MG63 (cell line): Measurements from ENCODE around the gene PIM1. TPM values are rescaled to one million over a fixed set of nuclear protein-coding genes. Genes with fewer than 3 reads are reported as not detected.

ENCODE experiments used
- DNase-seq: peaks from one replicate; pipeline ENCODE4 v3.0.0-alpha.2; 2020
- H3K27me3 ChIP-seq: fragments of 250-450 bp; sonication (Bioruptor Pico); 2 replicates; pipeline ENCODE4 v1.5.1; 2020; ENCODE audit warnings: mild to moderate bottlenecking, moderate library complexity
- H3K36me3 ChIP-seq: fragments of 250-450 bp; sonication (Bioruptor Pico); 2 replicates; pipeline ENCODE4 v1.5.1; 2020; ENCODE audit warnings: mild to moderate bottlenecking, moderate library complexity
- H3K4me3 ChIP-seq: fragments of 250-450 bp; sonication (Bioruptor Pico); 2 replicates; pipeline ENCODE4 v1.5.1; 2020; ENCODE audit warnings: mild to moderate bottlenecking, moderate library complexity
- H3K9me3 ChIP-seq: fragments of 250-450 bp; sonication (Bioruptor Pico); 2 replicates; pipeline ENCODE4 v1.5.1; 2020; ENCODE audit warnings: mild to moderate bottlenecking, moderate library complexity
- total RNA-seq: library from RNA; depleted of rRNA; stranded (reverse); fragments of >200 nt; shearing (Covaris generic); gene quantifications from 2 replicates; pipeline ENCODE4 v1.2.3, GENCODE V29; 2014; ENCODE audit warnings: low replicate concordance

PIM1 gene
- total RNA-seq, 1 experiment from 2014 or later, result 13.0 TPM

DNA sequence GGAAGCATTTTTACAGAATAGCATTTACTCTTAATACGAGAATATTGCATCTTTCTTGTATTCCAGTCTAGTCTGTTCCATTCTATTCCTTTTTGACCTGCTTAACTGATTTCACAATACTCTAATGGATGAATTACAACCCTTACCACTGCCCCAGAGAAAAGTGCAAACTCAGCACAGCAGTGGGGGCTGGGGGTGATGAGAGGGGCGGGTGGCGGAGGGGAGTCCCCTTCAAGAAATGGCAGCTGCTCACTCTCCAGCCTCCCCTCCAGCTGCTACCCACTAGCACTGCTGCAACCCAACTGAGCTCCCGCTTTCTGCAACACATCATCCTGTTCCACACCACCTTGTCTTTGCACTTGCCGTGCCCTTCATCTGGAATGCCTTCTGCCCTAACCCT lies 30.1 kb downstream of the PIM1 start:
- H3K27me3 ChIP-seq, result no peaks in the 10 kb centered on the region
- DNase-seq, result no peak
- no peak overlapping the region for H3K4me3 ChIP-seq
- no peaks in the 10 kb centered on the region for H3K9me3 ChIP-seq
- no peaks in the 10 kb centered on the region for H3K36me3 ChIP-seq

DNA sequence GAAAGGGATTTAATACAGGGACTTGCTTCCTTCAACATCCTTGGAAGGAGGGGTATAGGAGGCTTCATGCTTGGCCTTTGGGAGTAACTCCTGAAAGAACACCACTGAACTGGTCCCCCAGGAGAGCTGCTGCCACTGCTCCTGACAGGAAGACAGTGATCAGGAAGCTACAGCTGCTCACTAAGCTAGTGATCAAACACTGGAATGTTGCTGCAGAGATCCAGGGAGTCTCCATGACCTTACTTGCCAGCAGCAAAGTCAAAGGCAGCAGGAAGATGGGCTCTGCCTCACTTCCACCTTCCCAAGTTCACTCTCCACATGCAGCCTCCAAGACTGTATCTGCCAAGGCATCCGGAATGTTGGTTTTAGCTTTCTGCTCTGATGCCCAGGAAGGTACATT lies 31.8 kb downstream of the PIM1 start:
- no peak for DNase-seq
- no peaks in the 10 kb centered on the region for H3K9me3 ChIP-seq
- H3K36me3 ChIP-seq, result no peaks in the 10 kb centered on the region
- H3K27me3 ChIP-seq, result no peaks in the 10 kb centered on the region
- no peak overlapping the region for H3K4me3 ChIP-seq

DNA sequence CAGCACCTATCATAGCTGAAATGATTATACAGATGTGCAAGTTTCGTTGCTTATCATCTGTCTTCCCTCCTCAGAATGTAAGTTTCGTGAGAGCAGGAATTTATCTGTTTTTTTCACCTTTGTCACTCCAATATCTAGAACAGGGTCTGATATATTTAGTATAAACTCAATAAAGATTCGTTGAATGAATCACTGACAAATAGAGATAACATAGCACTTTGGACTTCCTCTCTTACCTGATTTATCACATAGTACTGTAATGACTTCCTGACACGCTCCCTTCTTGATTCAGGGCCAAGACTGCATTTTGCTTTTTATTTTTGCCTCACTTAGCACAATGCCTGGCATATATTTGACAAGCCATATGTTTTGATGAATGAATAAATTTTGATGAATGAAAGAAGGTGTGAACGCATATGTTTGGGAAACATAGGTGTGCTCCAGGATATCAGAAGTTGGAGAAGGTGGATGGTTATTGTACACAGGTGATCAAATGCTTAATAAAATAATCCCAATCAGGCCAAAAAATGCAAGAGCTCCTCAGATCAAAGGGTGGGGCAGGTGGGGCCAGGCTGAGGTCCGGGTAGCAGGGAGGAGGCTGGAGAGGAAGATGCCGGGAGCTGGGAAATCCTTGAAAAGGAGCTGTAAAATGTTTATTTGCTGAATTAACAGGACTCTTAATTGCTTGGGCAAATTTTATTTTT lies 33.0 kb downstream of the PIM1 start:
- no peaks in the 10 kb centered on the region for H3K27me3 ChIP-seq
- DNase-seq, result no peak
- H3K4me3 ChIP-seq, result no peak overlapping the region
- no peaks in the 10 kb centered on the region for H3K9me3 ChIP-seq
- no peaks in the 10 kb centered on the region for H3K36me3 ChIP-seq

DNA sequence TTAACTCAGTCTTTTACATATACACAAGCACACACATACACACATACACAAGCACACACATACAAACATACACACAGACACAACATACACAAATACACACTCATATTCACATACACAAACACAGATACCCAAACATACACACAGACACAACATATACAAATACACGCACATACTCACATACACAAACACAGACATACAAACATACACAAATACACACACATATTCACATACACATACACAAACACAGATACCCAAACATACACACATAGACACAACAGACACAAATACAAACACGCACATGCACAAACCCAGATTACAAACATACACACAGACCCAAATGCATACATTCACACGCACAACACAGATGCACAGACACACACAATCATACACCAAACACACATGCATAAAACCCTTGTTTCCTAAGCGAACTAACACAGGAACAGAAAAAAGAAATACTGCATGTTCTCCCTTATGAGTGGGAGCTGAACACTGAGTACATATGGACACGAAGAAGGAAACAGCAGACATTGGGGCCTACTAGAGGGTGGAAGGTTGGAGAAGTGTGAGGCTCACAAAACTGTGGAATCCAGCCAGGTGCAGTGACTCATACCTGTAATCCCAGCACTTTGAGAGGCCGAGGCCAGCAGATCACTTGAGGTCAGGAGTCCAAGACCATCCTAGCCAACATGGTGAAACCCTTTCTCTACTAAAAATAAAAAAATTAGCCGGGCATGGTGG lies 34.2 kb downstream of the PIM1 start:
- H3K36me3 ChIP-seq, result no peaks in the 10 kb centered on the region
- DNase-seq, result peak; percentile 83
- H3K9me3 ChIP-seq, result no peaks in the 10 kb centered on the region
- no peaks in the 10 kb centered on the region for H3K27me3 ChIP-seq
- H3K4me3 ChIP-seq, result no peak overlapping the region

DNA sequence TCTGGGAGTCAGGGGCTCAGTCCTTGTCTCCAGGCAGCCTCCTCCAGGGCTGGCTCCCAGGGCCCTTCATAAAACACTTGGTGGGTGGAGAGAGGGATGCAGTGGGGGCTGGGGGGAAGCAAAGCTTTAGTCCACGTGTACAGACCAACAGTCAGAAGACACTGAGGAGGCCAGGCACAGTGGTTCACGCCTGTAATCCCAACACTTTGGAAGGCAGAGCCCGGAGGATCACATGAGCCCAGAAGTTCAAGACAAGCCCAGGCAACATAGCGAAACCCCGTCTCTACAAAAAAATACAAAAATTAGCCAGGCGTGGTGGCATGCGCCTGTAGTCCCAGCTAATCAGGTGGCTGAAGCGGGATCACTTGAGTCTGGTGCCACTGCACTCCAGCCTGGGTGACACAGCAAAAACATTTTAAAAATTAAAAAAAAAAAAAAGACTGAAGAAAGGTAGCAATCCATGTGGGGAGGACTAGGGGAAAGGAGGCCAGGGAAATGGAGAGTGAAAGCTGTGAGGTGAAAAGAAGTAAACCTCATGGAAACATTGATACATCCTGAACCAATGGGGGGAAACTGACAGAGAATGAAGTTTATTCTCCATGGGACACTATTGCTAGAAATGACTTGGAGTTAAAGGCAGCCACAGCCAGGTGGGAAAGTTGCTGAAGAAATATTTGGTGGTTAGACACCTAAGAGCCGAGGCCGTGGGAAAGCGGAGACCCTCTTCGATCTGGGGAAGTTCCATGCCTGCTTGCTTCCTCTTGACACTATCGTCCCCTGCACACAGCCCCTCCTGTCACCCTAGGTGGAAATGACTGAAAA lies 35.4 kb downstream of the PIM1 start:
- Histone ChIP-seq H3K36me3 (no peaks in the 10 kb centered on the region), H3K27me3 (no peaks in the 10 kb centered on the region), H3K9me3 (no peaks in the 10 kb centered on the region), H3K4me3 (no peak overlapping the region)
- no peak for DNase-seq

DNA sequence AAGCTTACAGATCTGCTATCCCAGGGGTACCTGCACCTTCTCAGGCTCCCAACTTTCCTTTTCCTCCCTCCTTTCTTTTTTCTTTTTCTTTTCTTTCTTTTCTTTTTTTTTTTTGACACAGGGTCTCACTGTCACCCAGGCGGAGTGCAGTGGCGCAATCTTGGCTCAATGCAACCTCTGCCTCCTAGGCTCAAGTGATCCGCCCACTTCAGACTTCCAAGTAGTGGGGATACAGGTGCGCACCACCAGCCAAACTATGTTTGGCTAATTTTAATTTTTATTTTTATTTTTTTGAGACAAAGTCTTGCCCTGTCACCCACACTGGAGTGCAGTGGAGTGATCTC lies 36.0 kb downstream of the PIM1 start:
- H3K36me3 ChIP-seq, result no peaks in the 10 kb centered on the region
- no peaks in the 10 kb centered on the region for H3K27me3 ChIP-seq
- no peaks in the 10 kb centered on the region for H3K9me3 ChIP-seq
- H3K4me3 ChIP-seq, result no peak overlapping the region
- no peak for DNase-seq

DNA sequence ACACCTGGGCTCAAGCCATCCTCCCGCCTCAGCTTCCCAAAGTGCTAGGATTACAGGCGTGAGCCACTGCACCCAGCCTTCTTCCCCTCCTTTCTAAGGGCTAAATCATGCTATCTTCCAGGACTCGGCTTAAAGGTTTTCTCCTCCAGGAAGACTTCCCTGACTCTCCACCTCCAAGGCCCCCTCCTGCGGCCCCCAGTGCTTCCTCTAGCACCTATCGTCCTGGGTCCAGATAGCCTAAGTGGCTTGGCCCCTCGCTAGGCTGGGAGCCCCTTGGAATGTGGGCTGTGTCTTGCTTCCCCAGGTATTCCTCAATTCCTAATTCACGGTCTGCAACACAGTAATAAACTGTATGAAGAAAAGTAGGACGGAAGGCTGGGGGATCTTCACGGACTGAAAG lies 36.7 kb downstream of the PIM1 start:
- Histone ChIP-seq H3K9me3 (no peaks in the 10 kb centered on the region), H3K27me3 (no peaks in the 10 kb centered on the region), H3K4me3 (no peak overlapping the region), H3K36me3 (no peaks in the 10 kb centered on the region)
- DNase-seq, result no peak

DNA sequence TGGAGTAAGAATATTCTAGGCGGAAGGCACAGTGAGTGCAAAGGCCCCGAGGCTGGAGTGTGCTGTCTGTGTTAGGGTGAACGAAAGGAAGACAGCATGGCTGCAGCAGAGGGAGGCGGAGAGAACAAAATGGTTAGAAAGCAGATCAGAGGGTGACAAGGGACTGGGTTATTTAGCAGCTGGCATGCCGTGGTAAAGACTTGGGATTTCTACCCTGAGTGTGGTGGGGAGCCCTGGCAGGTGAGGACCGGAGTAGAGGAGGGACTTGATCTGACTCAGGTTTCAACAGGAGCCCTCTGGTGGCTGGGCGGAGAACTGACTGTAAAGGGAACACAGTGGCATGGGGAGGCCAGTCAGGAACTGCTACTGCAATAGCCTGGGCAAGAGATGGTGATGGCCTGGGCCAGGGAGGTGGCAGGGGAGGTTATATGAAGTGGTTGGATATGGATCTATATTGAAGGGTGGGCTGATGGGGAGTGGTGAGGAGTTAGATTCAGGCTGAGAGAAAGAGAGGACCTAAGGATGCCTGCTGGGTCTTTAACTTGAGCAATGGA lies 38.0 kb downstream of the PIM1 start:
- Histone ChIP-seq H3K9me3 (no peaks in the 10 kb centered on the region), H3K36me3 (no peaks in the 10 kb centered on the region), H3K27me3 (no peaks in the 10 kb centered on the region), H3K4me3 (no peak overlapping the region)
- DNase-seq, result peak; percentile 74

DNA sequence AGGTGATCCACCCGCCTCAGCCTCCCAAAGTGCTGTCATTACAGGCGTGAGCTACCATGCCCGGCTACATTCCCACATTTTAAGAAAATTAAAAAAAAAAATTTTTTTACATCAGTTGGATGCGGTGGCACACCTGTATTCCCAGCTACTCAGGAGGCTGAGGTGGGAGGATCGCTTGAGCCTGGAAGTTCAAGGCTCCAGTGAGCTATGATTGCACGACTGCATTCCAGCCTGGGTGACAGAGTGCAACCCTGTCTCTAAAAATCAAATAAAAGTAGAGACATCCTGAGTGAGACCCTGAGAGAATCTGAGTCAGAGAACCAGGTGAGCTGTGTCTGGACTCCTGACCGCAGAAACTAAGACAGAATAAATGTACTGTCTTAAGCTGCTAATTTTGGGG lies 38.8 kb downstream of the PIM1 start:
- DNase-seq, result no peak
- Histone ChIP-seq H3K4me3 (no peak overlapping the region), H3K36me3 (no peaks in the 10 kb centered on the region), H3K9me3 (no peaks in the 10 kb centered on the region), H3K27me3 (no peaks in the 10 kb centered on the region)

DNA sequence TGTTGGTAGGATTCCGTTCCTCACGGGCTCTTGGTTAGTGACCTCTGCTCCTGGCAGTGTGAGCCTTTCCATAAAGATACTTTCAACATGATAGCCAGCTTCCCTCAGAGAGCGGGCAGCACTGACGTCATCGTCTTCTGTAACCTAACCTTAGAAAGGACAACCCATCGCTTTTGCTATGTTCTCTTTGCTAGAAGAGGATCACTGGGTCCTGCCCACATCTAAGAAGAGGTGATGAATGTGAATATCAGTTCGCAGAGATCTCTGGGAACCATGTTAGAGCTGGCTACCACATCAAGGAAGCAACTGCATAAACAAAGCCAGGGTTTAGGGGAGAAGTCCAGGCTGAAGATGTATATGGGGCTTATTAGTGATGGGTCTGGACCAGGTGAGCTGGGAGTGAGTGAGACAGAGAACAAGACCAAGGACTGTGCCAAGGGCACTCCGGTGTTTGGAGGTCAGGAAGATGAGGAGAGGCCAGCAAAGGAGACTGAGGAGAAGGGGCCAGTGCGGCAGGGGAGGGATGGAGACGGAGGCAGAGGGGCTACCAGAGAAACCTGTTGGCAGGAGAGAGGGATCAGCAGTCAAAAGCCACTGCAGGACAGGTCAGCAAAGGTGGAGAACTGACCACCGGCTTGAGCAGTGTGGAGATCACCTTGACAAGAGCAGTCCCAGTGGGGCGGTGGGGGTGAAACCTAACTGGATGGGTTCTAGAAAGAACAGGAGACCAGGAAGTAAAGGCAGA lies 39.7 kb downstream of the PIM1 start:
- no peak overlapping the region for H3K4me3 ChIP-seq
- DNase-seq, result no peak
- no peaks in the 10 kb centered on the region for H3K27me3 ChIP-seq
- no peaks in the 10 kb centered on the region for H3K36me3 ChIP-seq
- H3K9me3 ChIP-seq, result no peaks in the 10 kb centered on the region

DNA sequence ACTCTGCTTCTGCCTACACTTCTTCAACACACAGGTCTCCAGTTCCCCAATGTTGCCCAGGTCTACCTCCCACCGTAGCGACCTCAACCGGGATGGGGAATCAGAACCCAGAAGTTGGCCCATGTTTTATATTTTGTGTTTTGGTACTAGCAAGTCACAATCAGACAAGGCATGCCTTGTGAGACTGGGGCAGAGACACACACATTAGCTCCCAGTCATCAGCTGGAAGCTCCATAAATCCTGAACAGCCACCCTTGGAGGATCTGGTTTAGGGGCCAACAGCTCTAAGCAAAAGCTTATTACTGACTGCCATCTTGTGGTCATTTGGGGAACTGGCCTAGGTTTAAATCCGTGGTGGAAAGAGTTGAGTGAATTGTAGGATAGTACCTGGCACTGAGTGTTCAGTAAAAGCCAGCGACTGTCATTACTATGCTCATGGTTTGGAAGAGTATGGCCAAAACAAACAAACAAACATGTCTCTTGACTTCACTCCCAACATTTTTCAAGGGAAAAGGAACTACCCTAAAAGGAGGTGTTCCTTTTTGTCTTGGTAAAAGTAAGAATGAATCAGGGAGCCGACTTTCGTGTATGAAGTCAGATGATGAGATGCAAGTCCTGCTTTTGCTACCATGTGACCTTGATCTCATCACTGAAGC lies 40.5 kb downstream of the PIM1 start:
- Histone ChIP-seq H3K27me3 (no peaks in the 10 kb centered on the region), H3K4me3 (no peak overlapping the region), H3K9me3 (no peaks in the 10 kb centered on the region), H3K36me3 (no peaks in the 10 kb centered on the region)
- peak; percentile 64 for DNase-seq

DNA sequence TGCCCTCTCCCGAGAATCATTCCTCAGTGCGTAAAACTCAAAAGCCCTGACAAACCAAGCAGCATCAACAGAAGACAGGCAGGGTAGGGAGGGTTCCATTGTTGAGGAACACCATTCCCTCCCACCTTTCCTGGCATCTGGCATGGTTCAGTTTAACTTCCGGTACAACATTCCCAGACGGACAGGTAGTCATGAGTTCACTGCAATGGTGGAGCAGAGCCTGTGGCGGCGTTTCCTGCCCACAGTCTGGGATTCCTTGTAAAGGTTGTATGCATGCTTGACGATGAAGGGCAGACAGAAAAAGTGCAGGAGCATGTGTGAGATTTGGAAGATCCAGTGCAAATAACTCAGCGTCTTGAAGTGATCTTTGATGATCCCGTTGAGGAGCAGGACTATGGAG lies 42.3 kb downstream of the PIM1 start:
- Histone ChIP-seq H3K27me3 (no peaks in the 10 kb centered on the region), H3K36me3 (no peaks in the 10 kb centered on the region), H3K4me3 (no peak overlapping the region), H3K9me3 (no peaks in the 10 kb centered on the region)
- DNase-seq, result no peak

DNA sequence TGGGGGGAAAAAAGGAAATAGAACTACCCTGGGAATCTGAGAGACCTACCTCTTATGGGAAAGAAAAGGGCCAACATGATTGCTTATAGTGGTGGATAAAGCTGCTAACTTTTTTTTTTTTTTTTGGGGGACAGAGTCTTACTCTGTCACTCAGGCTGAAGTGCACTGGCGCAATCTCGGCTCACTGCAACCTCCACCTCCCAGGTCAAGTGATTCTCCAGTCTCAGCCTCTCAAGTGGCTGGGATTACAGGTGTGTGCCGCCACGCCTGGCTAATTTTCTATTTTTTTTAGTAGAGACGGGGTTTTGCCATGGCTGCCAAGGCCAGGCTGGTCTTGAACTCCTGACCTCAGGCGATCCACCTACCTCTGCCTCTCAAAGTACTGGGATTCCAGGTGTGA lies 48.1 kb downstream of the PIM1 start:
- no peak overlapping the region for H3K4me3 ChIP-seq
- no peaks in the 10 kb centered on the region for H3K9me3 ChIP-seq
- H3K36me3 ChIP-seq, result no peaks in the 10 kb centered on the region
- H3K27me3 ChIP-seq, result no peaks in the 10 kb centered on the region
- DNase-seq, result no peak

DNA sequence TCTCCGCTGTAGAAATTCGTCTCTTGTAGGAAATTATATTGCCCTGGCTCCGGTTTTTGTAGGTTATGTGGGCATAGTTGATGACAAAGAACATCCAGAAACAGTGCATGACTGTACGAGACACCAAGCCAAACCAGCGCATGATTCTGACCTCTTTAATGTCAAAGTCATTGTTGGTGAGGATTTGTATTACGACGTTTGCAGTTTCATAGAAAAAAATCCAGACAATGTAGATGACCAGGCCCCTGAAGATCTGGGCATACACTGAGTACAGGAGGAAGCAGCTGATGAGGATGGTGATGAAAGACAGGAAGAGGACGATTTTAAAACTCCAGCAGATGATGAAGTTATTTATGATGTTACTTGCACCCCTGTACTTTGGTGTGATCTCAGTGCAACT lies 48.6 kb downstream of the PIM1 start:
- no peaks in the 10 kb centered on the region for H3K36me3 ChIP-seq
- H3K27me3 ChIP-seq, result no peaks in the 10 kb centered on the region
- no peaks in the 10 kb centered on the region for H3K9me3 ChIP-seq
- DNase-seq, result no peak
- no peak overlapping the region for H3K4me3 ChIP-seq

DNA sequence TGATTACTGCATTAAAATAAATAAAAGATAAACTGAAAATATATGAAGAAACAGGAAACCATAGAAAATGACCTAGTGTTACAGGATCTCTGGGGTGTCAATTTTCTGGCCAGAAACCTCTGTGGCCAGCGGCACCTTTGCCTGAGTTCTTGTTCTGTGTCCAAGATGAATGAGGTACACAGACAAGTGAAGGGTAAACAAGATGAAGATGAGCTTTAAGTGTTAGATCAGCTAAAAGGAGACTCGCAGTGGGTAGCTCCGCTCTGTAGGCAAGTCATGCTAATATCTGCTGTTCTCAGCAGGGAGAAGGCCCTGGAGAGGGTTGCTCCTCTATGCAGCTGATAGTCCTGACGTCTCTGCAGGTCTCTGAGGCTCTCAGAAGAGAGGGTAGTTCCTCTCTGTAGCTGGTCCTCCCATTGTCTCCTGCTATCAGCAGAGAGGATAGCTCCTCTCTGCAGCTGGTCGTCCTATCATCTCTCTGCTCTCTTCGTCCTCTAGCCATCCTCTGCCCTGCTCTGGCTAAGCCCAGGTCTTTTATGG lies 51.7 kb downstream of the PIM1 start:
- Histone ChIP-seq H3K9me3 (no peaks in the 10 kb centered on the region), H3K27me3 (no peaks in the 10 kb centered on the region), H3K4me3 (no peak overlapping the region), H3K36me3 (no peaks in the 10 kb centered on the region)
- DNase-seq, result no peak
